ENCODE data around the gene EEFSEC.

The EEFSEC gene

GRCh38 chr3:128400671-128401070 is 247.4 kb downstream of the EEFSEC start:
- Histone ChIP-seq H3K27me3 (ENCODE audit: insufficient read depth, low read length) (no peaks in the 10 kb centered on the region), H2AFZ (ENCODE audit: low read length, unreplicated experiment) (no peak overlapping the region), H3K36me3 (ENCODE audit: insufficient read depth, low read length) (no peaks in the 10 kb centered on the region), H3K27ac (ENCODE audit: low read depth, low read length) (no peak overlapping the region), H3K4me1 (ENCODE audit: control insufficient read depth, insufficient read depth, low read length, unreplicated experiment) (no peaks in the 10 kb centered on the region), H3K4me3 (ENCODE audit: low read depth, low read length) (no peak overlapping the region), H3K79me2 (ENCODE audit: control insufficient read depth, insufficient read depth, low read length, unreplicated experiment) (no peaks in the 10 kb centered on the region)

- Histone ChIP-seq H2AFZ (ENCODE audit: low read length, unreplicated experiment) (no peak overlapping the region), H3K36me3 (ENCODE audit: insufficient read depth, low read length) (no peaks in the 10 kb centered on the region), H3K4me1 (ENCODE audit: control insufficient read depth, insufficient read depth, low read length, unreplicated experiment) (no peaks in the 10 kb centered on the region), H3K4me3 (ENCODE audit: low read depth, low read length) (no peak overlapping the region), H3K79me2 (ENCODE audit: control insufficient read depth, insufficient read depth, low read length, unreplicated experiment) (no peaks in the 10 kb centered on the region), H3K27me3 (ENCODE audit: insufficient read depth, low read length) (no peaks in the 10 kb centered on the region), H3K27ac (ENCODE audit: low read depth, low read length) (no peak overlapping the region)
Observed at GRCh38 chr3:128402319-128402718, 249.0 kb downstream of the EEFSEC start.

- Histone ChIP-seq H3K36me3 (ENCODE audit: insufficient read depth, low read length) (no peaks in the 10 kb centered on the region), H3K4me1 (ENCODE audit: control insufficient read depth, insufficient read depth, low read length, unreplicated experiment) (no peaks in the 10 kb centered on the region), H3K4me3 (ENCODE audit: low read depth, low read length) (no peak overlapping the region), H3K27ac (ENCODE audit: low read depth, low read length) (no peak overlapping the region), H3K79me2 (ENCODE audit: control insufficient read depth, insufficient read depth, low read length, unreplicated experiment) (no peaks in the 10 kb centered on the region), H3K27me3 (ENCODE audit: insufficient read depth, low read length) (no peaks in the 10 kb centered on the region), H2AFZ (ENCODE audit: low read length, unreplicated experiment) (no peak overlapping the region)
Observed at GRCh38 chr3:128402998-128403397, 249.7 kb downstream of the EEFSEC start.

GRCh38 chr3:128404276-128405068 is 251.2 kb downstream of the EEFSEC start:
- H3K4me3 ChIP-seq (ENCODE audit: low read depth, low read length) = no peak overlapping the region
- no peak overlapping the region for H3K27ac ChIP-seq (ENCODE audit: low read depth, low read length)
- no peaks in the 10 kb centered on the region for H3K36me3 ChIP-seq (ENCODE audit: insufficient read depth, low read length)
- no peaks in the 10 kb centered on the region for H3K79me2 ChIP-seq (ENCODE audit: control insufficient read depth, insufficient read depth, low read length, unreplicated experiment)
- no peaks in the 10 kb centered on the region for H3K4me1 ChIP-seq (ENCODE audit: control insufficient read depth, insufficient read depth, low read length, unreplicated experiment)
- H3K27me3 ChIP-seq (ENCODE audit: insufficient read depth, low read length) = no peaks in the 10 kb centered on the region
- H2AFZ ChIP-seq (ENCODE audit: low read length, unreplicated experiment) = no peak overlapping the region

- H3K4me3 ChIP-seq (ENCODE audit: low read depth, low read length) = no peak overlapping the region
- H3K36me3 ChIP-seq (ENCODE audit: insufficient read depth, low read length) = no peaks in the 10 kb centered on the region
- no peaks in the 10 kb centered on the region for H3K27me3 ChIP-seq (ENCODE audit: insufficient read depth, low read length)
Observed at GRCh38 chr3:128405554-128406277, 252.4 kb downstream of the EEFSEC start.

GRCh38 chr3:128407247-128407646 is 254.0 kb downstream of the EEFSEC start:
- H3K27me3 ChIP-seq (ENCODE audit: insufficient read depth, low read length) = no peaks in the 10 kb centered on the region
- H3K27ac ChIP-seq (ENCODE audit: low read depth, low read length) = no peak overlapping the region
- no peaks in the 10 kb centered on the region for H3K79me2 ChIP-seq (ENCODE audit: control insufficient read depth, insufficient read depth, low read length, unreplicated experiment)
- H3K36me3 ChIP-seq (ENCODE audit: insufficient read depth, low read length) = no peaks in the 10 kb centered on the region
- no peaks in the 10 kb centered on the region for H3K4me1 ChIP-seq (ENCODE audit: control insufficient read depth, insufficient read depth, low read length, unreplicated experiment)
- no peak overlapping the region for H3K4me3 ChIP-seq (ENCODE audit: low read depth, low read length)
- no peak overlapping the region for H2AFZ ChIP-seq (ENCODE audit: low read length, unreplicated experiment)

More at GRCh38 chr3:128405554-128406277, 252.4 kb downstream of the EEFSEC start:
- H2AFZ ChIP-seq (ENCODE audit: low read length, unreplicated experiment) = no peak overlapping the region
- no peaks in the 10 kb centered on the region for H3K79me2 ChIP-seq (ENCODE audit: control insufficient read depth, insufficient read depth, low read length, unreplicated experiment)
- H3K4me1 ChIP-seq (ENCODE audit: control insufficient read depth, insufficient read depth, low read length, unreplicated experiment) = no peaks in the 10 kb centered on the region
- H3K27ac ChIP-seq (ENCODE audit: low read depth, low read length) = no peak overlapping the region

- Histone ChIP-seq H3K4me3 (ENCODE audit: low read depth, low read length) (no peak overlapping the region), H3K4me1 (ENCODE audit: control insufficient read depth, insufficient read depth, low read length, unreplicated experiment) (no peaks in the 10 kb centered on the region), H3K79me2 (ENCODE audit: control insufficient read depth, insufficient read depth, low read length, unreplicated experiment) (no peaks in the 10 kb centered on the region), H3K27me3 (ENCODE audit: insufficient read depth, low read length) (no peaks in the 10 kb centered on the region), H2AFZ (ENCODE audit: low read length, unreplicated experiment) (no peak overlapping the region), H3K36me3 (ENCODE audit: insufficient read depth, low read length) (no peaks in the 10 kb centered on the region), H3K27ac (ENCODE audit: low read depth, low read length) (no peak overlapping the region)
Observed at GRCh38 chr3:128408012-128408692, 254.9 kb downstream of the EEFSEC start.

- no peak overlapping the region for H2AFZ ChIP-seq (ENCODE audit: low read length, unreplicated experiment)
- H3K27ac ChIP-seq (ENCODE audit: low read depth, low read length) = no peak overlapping the region
- H3K27me3 ChIP-seq (ENCODE audit: insufficient read depth, low read length) = no peaks in the 10 kb centered on the region
- H3K4me3 ChIP-seq (ENCODE audit: low read depth, low read length) = no peak overlapping the region
- no peaks in the 10 kb centered on the region for H3K79me2 ChIP-seq (ENCODE audit: control insufficient read depth, insufficient read depth, low read length, unreplicated experiment)
- H3K4me1 ChIP-seq (ENCODE audit: control insufficient read depth, insufficient read depth, low read length, unreplicated experiment) = no peaks in the 10 kb centered on the region
- H3K36me3 ChIP-seq (ENCODE audit: insufficient read depth, low read length) = no peaks in the 10 kb centered on the region
Observed at GRCh38 chr3:128408693-128409623, 255.7 kb downstream of the EEFSEC start.

- no peak overlapping the region for H3K27ac ChIP-seq (ENCODE audit: low read depth, low read length)
Observed at GRCh38 chr3:128409624-128410581, 256.6 kb downstream of the EEFSEC start.

More at GRCh38 chr3:128409624-128410581, 256.6 kb downstream of the EEFSEC start:
- Histone ChIP-seq H2AFZ (ENCODE audit: low read length, unreplicated experiment) (no peak overlapping the region), H3K27me3 (ENCODE audit: insufficient read depth, low read length) (no peaks in the 10 kb centered on the region), H3K4me3 (ENCODE audit: low read depth, low read length) (no peak overlapping the region), H3K4me1 (ENCODE audit: control insufficient read depth, insufficient read depth, low read length, unreplicated experiment) (no peaks in the 10 kb centered on the region), H3K79me2 (ENCODE audit: control insufficient read depth, insufficient read depth, low read length, unreplicated experiment) (no peaks in the 10 kb centered on the region), H3K36me3 (ENCODE audit: insufficient read depth, low read length) (no peaks in the 10 kb centered on the region)

Data from ACC112 (cell line).